H9 (cell line): ENCODE results near the gene MAGEE1. TPM values are rescaled to one million over a fixed set of nuclear protein-coding genes. Genes with fewer than 3 reads are reported as not detected.

ENCODE experiments used
- DNase-seq: peaks from one replicate; pipeline ENCODE4 v3.0.0-alpha.2; 2017
- H2AFZ ChIP-seq: one replicate; pipeline ENCODE4 v1.6.1; 2013; ENCODE audit warnings: mild to moderate bottlenecking, low read length, control low read depth, moderate library complexity
- H2AK5ac ChIP-seq: 2 replicates; pipeline ENCODE4 v1.6.1; 2013; ENCODE audit warnings: low read length, control low read depth, mixed read lengths; ENCODE audit not compliant: insufficient read length
- H2BK120ac ChIP-seq: one replicate; pipeline ENCODE4 v1.6.1; 2013; ENCODE audit warnings: low read depth, mild to moderate bottlenecking, low read length, control low read depth, inconsistent platforms; ENCODE audit not compliant: poor library complexity, severe bottlenecking
- H2BK12ac ChIP-seq: 2 replicates; pipeline ENCODE4 v1.6.1; 2013; ENCODE audit warnings: low read length, control low read depth, mixed read lengths, low read depth; ENCODE audit not compliant: insufficient read length
- H2BK15ac ChIP-seq: 2 replicates; pipeline ENCODE4 v1.6.1; 2013; ENCODE audit warnings: low read depth, low read length, control low read depth
- H2BK20ac ChIP-seq: one replicate; pipeline ENCODE4 v1.6.1; 2013; ENCODE audit warnings: low read depth, mild to moderate bottlenecking, low read length, control low read depth, inconsistent platforms; ENCODE audit not compliant: poor library complexity, severe bottlenecking
- H2BK5ac ChIP-seq: 2 replicates; pipeline ENCODE4 v1.6.1; 2013; ENCODE audit warnings: low read length, control low read depth, mixed read lengths; ENCODE audit not compliant: insufficient read length
- H3K14ac ChIP-seq: 2 replicates; pipeline ENCODE4 v1.6.1; 2013; ENCODE audit warnings: low read length, control low read depth; ENCODE audit not compliant: insufficient read depth
- H3K18ac ChIP-seq: 2 replicates; pipeline ENCODE4 v1.6.1; 2013; ENCODE audit warnings: low read depth, mild to moderate bottlenecking, mixed read lengths, low read length, control low read depth; ENCODE audit not compliant: insufficient read length
- H3K23ac ChIP-seq: 2 replicates; pipeline ENCODE4 v1.6.1; 2013; ENCODE audit warnings: low read length, control low read depth, mixed read lengths, low read depth; ENCODE audit not compliant: insufficient read length
- H3K23me2 ChIP-seq: 2 replicates; pipeline ENCODE4 v1.6.1; 2013; ENCODE audit warnings: low read depth, mild to moderate bottlenecking, mixed read lengths, low read length, control low read depth; ENCODE audit not compliant: insufficient read length, poor library complexity, severe bottlenecking
- H3K27ac ChIP-seq: 2 replicates; pipeline ENCODE4 v1.5.1; 2013; ENCODE audit warnings: low read length, control low read depth, mixed read lengths, low read depth; ENCODE audit not compliant: insufficient read length
- H3K27me3 ChIP-seq: 2 replicates; pipeline ENCODE4 v1.6.1; 2013; ENCODE audit warnings: low read length, control low read depth, inconsistent platforms; ENCODE audit not compliant: insufficient read depth
- H3K4ac ChIP-seq: 2 replicates; pipeline ENCODE4 v1.6.1; 2013; ENCODE audit warnings: low read depth, mild to moderate bottlenecking, control low read depth, inconsistent platforms, low read length, moderate library complexity
- H3K4me1 ChIP-seq: 2 replicates; pipeline ENCODE4 v1.6.1; 2013; ENCODE audit warnings: low read length, control low read depth, inconsistent platforms; ENCODE audit not compliant: insufficient read depth
- H3K4me2 ChIP-seq: 2 replicates; pipeline ENCODE4 v1.6.1; 2013; ENCODE audit warnings: low read length, control low read depth, mixed read lengths; ENCODE audit not compliant: insufficient read length, insufficient read depth
- H3K56ac ChIP-seq: 2 replicates; pipeline ENCODE4 v1.6.1; 2013; ENCODE audit warnings: low read depth, mild to moderate bottlenecking, mixed read lengths, low read length, control low read depth; ENCODE audit not compliant: insufficient read length
- H3K79me1 ChIP-seq: 2 replicates; pipeline ENCODE4 v1.6.1; 2013; ENCODE audit warnings: low read depth, mild to moderate bottlenecking, moderate library complexity, low read length, control low read depth, inconsistent platforms; ENCODE audit not compliant: insufficient read depth, poor library complexity, severe bottlenecking
- H3K79me2 ChIP-seq: 2 replicates; pipeline ENCODE4 v1.6.1; 2013; ENCODE audit warnings: low read length, control low read depth, inconsistent platforms; ENCODE audit not compliant: insufficient read depth
- H3K9ac ChIP-seq: 2 replicates; pipeline ENCODE4 v1.6.1; 2013; ENCODE audit warnings: low read length, control low read depth, mixed read lengths; ENCODE audit not compliant: insufficient read length; ENCODE audit errors: extremely low read depth
- H3K9me3 ChIP-seq: one replicate; pipeline ENCODE4 v1.6.1; 2013; ENCODE audit warnings: low read depth, low read length, inconsistent platforms; ENCODE audit not compliant: control insufficient read depth
- H3T11ph ChIP-seq: one replicate; pipeline ENCODE4 v1.6.1; 2013; ENCODE audit warnings: mild to moderate bottlenecking, low read length, control low read depth, inconsistent platforms
- H4K20me1 ChIP-seq: one replicate; pipeline ENCODE4 v1.6.1; 2013; ENCODE audit not compliant: control insufficient read depth, insufficient read length, insufficient read depth
- H4K5ac ChIP-seq: 2 replicates; pipeline ENCODE4 v1.6.1; 2013; ENCODE audit warnings: low read depth, mild to moderate bottlenecking, mixed read lengths, low read length, control low read depth; ENCODE audit not compliant: insufficient read length
- H4K8ac ChIP-seq: replicated peaks from 2 replicates; pipeline ENCODE4 v1.6.1; 2013; ENCODE audit warnings: low read length, control low read depth, mixed read lengths, low read depth; ENCODE audit not compliant: insufficient read length
- H4K91ac ChIP-seq: 2 replicates; pipeline ENCODE4 v1.6.1; 2013; ENCODE audit warnings: low read depth, mild to moderate bottlenecking, moderate library complexity, mixed read lengths, low read length, control low read depth; ENCODE audit not compliant: insufficient read length
- H3K27ac Mint-ChIP-seq, 3 experiments: 2 replicates in 2 of 3; 3 replicates in 1 of 3; pipeline ENCODE4 v1.8.0; 2020 to 2021; ENCODE audit warnings: mixed read lengths in 3 of 3, mild to moderate bottlenecking in 1 of 3, moderate library complexity in 1 of 3
- H3K27me3 Mint-ChIP-seq: 2 replicates; pipeline ENCODE4 v1.8.0; 2021; ENCODE audit warnings: low read depth, mild to moderate bottlenecking, moderate library complexity, mixed read lengths
- H3K36me3 Mint-ChIP-seq, 3 experiments: 2 replicates in 2 of 3; 3 replicates in 1 of 3; pipeline ENCODE4 v1.8.0; 2020 to 2021; ENCODE audit warnings: low read depth in 3 of 3, mixed read lengths in 3 of 3; ENCODE audit not compliant: insufficient read depth in 1 of 3
- H3K4me1 Mint-ChIP-seq, 2 experiments: 2 replicates each; pipeline ENCODE4 v1.8.0; 2020; ENCODE audit warnings: mixed read lengths in 2 of 2
- H3K4me3 Mint-ChIP-seq, 2 experiments: 2 replicates in 1 of 2; 3 replicates in 1 of 2; pipeline ENCODE4 v1.8.0; 2020 to 2021; ENCODE audit warnings: mild to moderate bottlenecking in 2 of 2, mixed read lengths in 2 of 2, moderate library complexity in 1 of 2
- H3K9me3 Mint-ChIP-seq, 2 experiments: 2 replicates in 1 of 2; 3 replicates in 1 of 2; pipeline ENCODE4 v1.8.0; 2020; ENCODE audit warnings: mild to moderate bottlenecking in 2 of 2, mixed read lengths in 2 of 2, moderate library complexity in 1 of 2
- CTCF ChIP-seq: fragments of 200-600 bp; sonication (generic); conservative IDR thresholded peaks from 3 replicates; pipeline ENCODE4 v1.8.0; 2021; ENCODE audit warnings: antibody characterized with exemption, mild to moderate bottlenecking
- WGBS: extraction: QIAGEN DNeasy Blood & Tissue Kit; methylation state at CpG from one replicate; pipeline ENCODE4 v1.1.7; 2013; ENCODE audit warnings: missing lambda C conversion rate, low lambda C conversion rate, mixed read lengths; ENCODE audit not compliant: insufficient read length; ENCODE audit errors: extremely low coverage; 5-methylcytosine and 5-hydroxymethylcytosine counted together
- total RNA-seq: library from RNA; stranded (reverse); gene quantifications from 2 replicates; pipeline ENCODE4 v1.2.1, GENCODE V29; 2021

MAGEE1 gene
- total RNA-seq, 1 experiment from 2014 or later: 4.2 TPM

- peaks cover 23 to 26% of the 10 kb centered on the region in 2 experiments for H3K4me1 Mint-ChIP-seq
- H2BK120ac ChIP-seq: no peak overlapping the region
- peaks cover 49 to 74% of the 10 kb centered on the region in 2 experiments for H3K9me3 Mint-ChIP-seq
- no peaks in the 10 kb centered on the region; the same call in 1 of the 2 replicates for H3K4me1 ChIP-seq
- H3K27ac ChIP-seq: no peak overlapping the region
- WGBS: no CpG with 5 or more reads among the region's 2 CpGs
- no peak overlapping the region for H4K8ac ChIP-seq
- no peaks in the 10 kb centered on the region for H3K27me3 ChIP-seq
- H2BK20ac ChIP-seq: no peak overlapping the region
- no peaks in the 10 kb centered on the region for H3K79me2 ChIP-seq
- no peak overlapping the region for H2BK5ac ChIP-seq
- no peaks in the 10 kb centered on the region; the same call in 1 of the 2 replicates for H3K27me3 Mint-ChIP-seq
- H3K23ac ChIP-seq: no peak overlapping the region
- peak overlapping the region; percentile 79 to 90 (median 82); a peak in 4 of 7 replicates for H3K27ac Mint-ChIP-seq
- no peak overlapping the region for H3K56ac ChIP-seq
- H2BK12ac ChIP-seq: no peak overlapping the region
- H3K18ac ChIP-seq: no peak overlapping the region
- H3K4me2 ChIP-seq: no peak overlapping the region
- H3K23me2 ChIP-seq: no peaks in the 10 kb centered on the region
- H2BK15ac ChIP-seq: no peak overlapping the region
- no peak overlapping the region for H2AK5ac ChIP-seq
- H3K4ac ChIP-seq: no peak overlapping the region
- no peaks in the 10 kb centered on the region for H4K20me1 ChIP-seq
- H3K4me3 Mint-ChIP-seq: no peak overlapping the region
- H4K5ac ChIP-seq: no peak overlapping the region
- H3K9ac ChIP-seq: no peak overlapping the region
- TF ChIP-seq CTCF: no peak
- no peaks in the 10 kb centered on the region for H3K79me1 ChIP-seq
- H2AFZ ChIP-seq: no peak overlapping the region
- H3T11ph ChIP-seq: no peak overlapping the region
- H3K9me3 ChIP-seq: peaks cover 10% of the 10 kb centered on the region
- H3K14ac ChIP-seq: no peak overlapping the region
- no peak overlapping the region for H4K91ac ChIP-seq
- peak; percentile 35 for DNase-seq
- peaks cover 0 to 4% (median 3%) of the 10 kb centered on the region in 3 experiments; a peak in 5 of 7 replicates for H3K36me3 Mint-ChIP-seq
These were observed 26.4 kb downstream of the MAGEE1 start for GRCh38 chrX:76453737-76454406.
